SK-N-SH (cell line): ENCODE measurements around the gene ATP5MG.

Experiments
- MXI1 ChIP-seq: IDR thresholded peaks from 2 replicates; pipeline ENCODE4 v1.6.1; 2012; ENCODE audit warnings: mild to moderate bottlenecking, low read depth, low read length, improper control_type of control experiment
- POLR2AphosphoS5 ChIP-seq: IDR thresholded peaks from 2 replicates; pipeline ENCODE4 v1.6.1; 2012; ENCODE audit warnings: low read depth, low read length
- RAD21 ChIP-seq: IDR thresholded peaks from 2 replicates; pipeline ENCODE4 v1.6.1; 2012; ENCODE audit warnings: mild to moderate bottlenecking, low read length
- RXRA ChIP-seq: IDR thresholded peaks from 2 replicates; pipeline ENCODE4 v1.4.0; 2012; ENCODE audit warnings: low read depth, mild to moderate bottlenecking, borderline replicate concordance
- TAF1 ChIP-seq: IDR thresholded peaks from 2 replicates; pipeline ENCODE4 v1.6.1; 2012; ENCODE audit warnings: low read depth, mild to moderate bottlenecking, low read length, moderate library complexity, borderline replicate concordance
- YY1 ChIP-seq: IDR thresholded peaks from 2 replicates; pipeline ENCODE4 v1.4.0; 2012; ENCODE audit warnings: low read depth, mild to moderate bottlenecking
- TF ChIP-seq, protein P1 (sequence below): fragments of 200-600 bp; sonication (generic); IDR thresholded peaks from 2 replicates; pipeline ENCODE4 v1.6.1; 2017; ENCODE audit warnings: antibody characterized with exemption, mild to moderate bottlenecking, moderate library complexity
- TF ChIP-seq, protein P2 (sequence below): IDR thresholded peaks from 2 replicates; pipeline ENCODE4 v1.4.0; 2012; ENCODE audit warnings: low read depth
- TF ChIP-seq, protein P3 (sequence below): fragments of 150-350 bp; IDR thresholded peaks from 2 replicates; pipeline ENCODE4 v1.6.1; 2017; ENCODE audit warnings: antibody characterized with exemption, low read length, low read depth, borderline replicate concordance

DNA sequence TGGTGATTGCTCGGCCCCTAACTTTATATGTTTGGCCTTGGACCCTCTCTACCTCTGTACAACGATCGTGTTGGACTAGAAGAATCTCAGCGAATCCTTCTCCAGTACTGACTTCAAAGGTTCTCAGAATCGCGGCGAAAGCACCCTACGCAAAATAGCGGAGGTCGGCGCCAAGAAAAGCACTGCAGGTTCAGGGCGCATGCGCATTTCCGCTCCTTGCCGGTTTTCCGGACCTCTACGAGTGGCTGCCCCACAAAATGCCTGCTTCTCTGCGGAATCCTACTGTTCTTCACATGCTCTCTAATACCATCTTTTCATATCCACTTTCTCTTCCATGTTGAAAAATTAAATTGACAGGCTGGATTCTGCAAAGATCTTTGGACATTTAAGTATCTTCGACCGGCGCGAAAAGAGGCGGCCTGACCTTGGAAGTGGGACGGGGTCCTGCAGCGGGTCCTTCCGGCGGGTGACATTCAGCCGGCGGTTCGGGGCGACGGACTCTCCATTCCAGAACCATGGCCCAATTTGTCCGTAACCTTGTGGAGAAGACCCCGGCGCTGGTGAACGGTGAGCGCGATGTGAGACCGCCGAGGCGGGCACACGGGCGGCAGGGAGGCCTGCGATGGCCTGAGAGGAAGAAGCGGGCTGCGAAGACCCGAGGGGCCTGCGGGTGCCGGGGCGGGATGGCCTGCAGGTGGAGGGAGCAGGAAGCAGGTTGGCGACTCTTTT, at the start of gene ATP5MG:
- peak; percentile 79 for TF ChIP-seq POLR2AphosphoS5
- TF ChIP-seq RAD21, result no peak
- TF ChIP-seq TAF1, result no peak; the same call in 1 of the 2 replicates
- TF ChIP-seq, protein P1, sequence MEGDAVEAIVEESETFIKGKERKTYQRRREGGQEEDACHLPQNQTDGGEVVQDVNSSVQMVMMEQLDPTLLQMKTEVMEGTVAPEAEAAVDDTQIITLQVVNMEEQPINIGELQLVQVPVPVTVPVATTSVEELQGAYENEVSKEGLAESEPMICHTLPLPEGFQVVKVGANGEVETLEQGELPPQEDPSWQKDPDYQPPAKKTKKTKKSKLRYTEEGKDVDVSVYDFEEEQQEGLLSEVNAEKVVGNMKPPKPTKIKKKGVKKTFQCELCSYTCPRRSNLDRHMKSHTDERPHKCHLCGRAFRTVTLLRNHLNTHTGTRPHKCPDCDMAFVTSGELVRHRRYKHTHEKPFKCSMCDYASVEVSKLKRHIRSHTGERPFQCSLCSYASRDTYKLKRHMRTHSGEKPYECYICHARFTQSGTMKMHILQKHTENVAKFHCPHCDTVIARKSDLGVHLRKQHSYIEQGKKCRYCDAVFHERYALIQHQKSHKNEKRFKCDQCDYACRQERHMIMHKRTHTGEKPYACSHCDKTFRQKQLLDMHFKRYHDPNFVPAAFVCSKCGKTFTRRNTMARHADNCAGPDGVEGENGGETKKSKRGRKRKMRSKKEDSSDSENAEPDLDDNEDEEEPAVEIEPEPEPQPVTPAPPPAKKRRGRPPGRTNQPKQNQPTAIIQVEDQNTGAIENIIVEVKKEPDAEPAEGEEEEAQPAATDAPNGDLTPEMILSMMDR, result peak; percentile 26; the same call in 1 of the 2 replicates
- TF ChIP-seq RXRA, result no peak
- TF ChIP-seq, protein P2, sequence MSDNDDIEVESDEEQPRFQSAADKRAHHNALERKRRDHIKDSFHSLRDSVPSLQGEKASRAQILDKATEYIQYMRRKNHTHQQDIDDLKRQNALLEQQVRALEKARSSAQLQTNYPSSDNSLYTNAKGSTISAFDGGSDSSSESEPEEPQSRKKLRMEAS, result no peak
- TF ChIP-seq, protein P3, sequence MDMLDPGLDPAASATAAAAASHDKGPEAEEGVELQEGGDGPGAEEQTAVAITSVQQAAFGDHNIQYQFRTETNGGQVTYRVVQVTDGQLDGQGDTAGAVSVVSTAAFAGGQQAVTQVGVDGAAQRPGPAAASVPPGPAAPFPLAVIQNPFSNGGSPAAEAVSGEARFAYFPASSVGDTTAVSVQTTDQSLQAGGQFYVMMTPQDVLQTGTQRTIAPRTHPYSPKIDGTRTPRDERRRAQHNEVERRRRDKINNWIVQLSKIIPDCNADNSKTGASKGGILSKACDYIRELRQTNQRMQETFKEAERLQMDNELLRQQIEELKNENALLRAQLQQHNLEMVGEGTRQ, result no peak
- peak; percentile 77 for TF ChIP-seq MXI1
- no peak for TF ChIP-seq YY1
